ENCODE results near the gene PINK1.
A peak's percentile ranks its signal among the peaks of the same experiment; 100 is the strongest.

PINK1 gene

GRCh38 chr1:20633190-20634064 is at the start of gene PINK1:
Gene PINK1, plus strand, starts transcription at chr1:20633458. Its CDS starts 91 bp downstream, at chr1:20633549.
- DNase-seq (ENCODE audit: low spot score in 2 of 2): peak; percentile 98 to 100
- H3K27me3 Mint-ChIP-seq: no peaks in the 10 kb centered on the region
- ATAC-seq (ENCODE audit: low read depth): peak; percentile 88
- H3K9me3 Mint-ChIP-seq: peaks cover 1% of the 10 kb centered on the region
- peak within 1 kb of the TSS; percentile 89 for H3K4me3 Mint-ChIP-seq
- H3K27ac Mint-ChIP-seq: peak within 1 kb of the TSS; percentile 88
- peaks cover 4% of the 10 kb centered on the region for H3K36me3 Mint-ChIP-seq
- H3K4me1 Mint-ChIP-seq: peaks cover 7% of the 10 kb centered on the region

- no peak for ATAC-seq (ENCODE audit: low read depth)
- no peaks in the 10 kb centered on the region for H3K36me3 Mint-ChIP-seq
- no peaks in the 10 kb centered on the region for H3K9me3 Mint-ChIP-seq
- H3K4me1 Mint-ChIP-seq: peaks cover 6% of the 10 kb centered on the region
- no peak for DNase-seq (ENCODE audit: low spot score in 2 of 2)
- no peak overlapping the region for H3K4me3 Mint-ChIP-seq
- H3K27me3 Mint-ChIP-seq: peaks cover 31% of the 10 kb centered on the region
- no peak overlapping the region for H3K27ac Mint-ChIP-seq
Observed at GRCh38 chr1:20584890-20585289, 48.4 kb upstream of the PINK1 start.

GRCh38 chr1:20586953-20587660 is 46.2 kb upstream of the PINK1 start:
- peaks cover 41% of the 10 kb centered on the region for H3K27me3 Mint-ChIP-seq
- H3K27ac Mint-ChIP-seq: no peak overlapping the region
- DNase-seq (ENCODE audit: low spot score in 2 of 2) (no peak), ATAC-seq (ENCODE audit: low read depth) (no peak)
- H3K4me3 Mint-ChIP-seq: no peak overlapping the region
- H3K9me3 Mint-ChIP-seq: no peaks in the 10 kb centered on the region
- H3K4me1 Mint-ChIP-seq: peaks cover 6% of the 10 kb centered on the region
- no peaks in the 10 kb centered on the region for H3K36me3 Mint-ChIP-seq

- ATAC-seq (ENCODE audit: low read depth) (no peak), DNase-seq (ENCODE audit: low spot score in 2 of 2) (no peak)
- no peaks in the 10 kb centered on the region for H3K36me3 Mint-ChIP-seq
- no peak overlapping the region for H3K27ac Mint-ChIP-seq
- H3K9me3 Mint-ChIP-seq: no peaks in the 10 kb centered on the region
- peaks cover 6% of the 10 kb centered on the region for H3K4me1 Mint-ChIP-seq
- no peak overlapping the region for H3K4me3 Mint-ChIP-seq
- H3K27me3 Mint-ChIP-seq: peaks cover 45% of the 10 kb centered on the region
Observed at GRCh38 chr1:20587661-20588053, 45.6 kb upstream of the PINK1 start.

GRCh38 chr1:20588634-20589225 is 44.5 kb upstream of the PINK1 start, which contains the start of gene CDA:
Gene CDA, plus strand, starts transcription at chr1:20589097. Its CDS starts 33 bp downstream, at chr1:20589130.
- DNase-seq (ENCODE audit: low spot score in 2 of 2): no peak
- H3K36me3 Mint-ChIP-seq: no peaks in the 10 kb centered on the region
- no peak within 1 kb of the TSS for H3K27ac Mint-ChIP-seq
- H3K9me3 Mint-ChIP-seq: no peaks in the 10 kb centered on the region
- peaks cover 45% of the 10 kb centered on the region for H3K27me3 Mint-ChIP-seq
- ATAC-seq (ENCODE audit: low read depth): no peak
- H3K4me3 Mint-ChIP-seq: no peak within 1 kb of the TSS
- peaks cover 6% of the 10 kb centered on the region for H3K4me1 Mint-ChIP-seq

GRCh38 chr1:20589331-20590278 is 43.7 kb upstream of the PINK1 start:
- no peak for DNase-seq (ENCODE audit: low spot score in 2 of 2)
- Mint-ChIP-seq H3K27ac (no peak overlapping the region), H3K36me3 (peaks cover 2% of the 10 kb centered on the region), H3K4me1 (peaks cover 6% of the 10 kb centered on the region), H3K27me3 (peaks cover 45% of the 10 kb centered on the region), H3K9me3 (no peaks in the 10 kb centered on the region), H3K4me3 (no peak overlapping the region)
- no peak for ATAC-seq (ENCODE audit: low read depth)

GRCh38 chr1:20590306-20590777 is 42.9 kb upstream of the PINK1 start:
- H3K9me3 Mint-ChIP-seq: no peaks in the 10 kb centered on the region
- H3K4me3 Mint-ChIP-seq: no peak overlapping the region
- peaks cover 2% of the 10 kb centered on the region for H3K36me3 Mint-ChIP-seq
- H3K27ac Mint-ChIP-seq: no peak overlapping the region
- peaks cover 6% of the 10 kb centered on the region for H3K4me1 Mint-ChIP-seq
- ATAC-seq (ENCODE audit: low read depth) (no peak), DNase-seq (ENCODE audit: low spot score in 2 of 2) (no peak)
- peaks cover 43% of the 10 kb centered on the region for H3K27me3 Mint-ChIP-seq

- DNase-seq (ENCODE audit: low spot score in 2 of 2) (no peak), ATAC-seq (ENCODE audit: low read depth) (no peak)
- Mint-ChIP-seq H3K4me1 (peaks cover 6% of the 10 kb centered on the region), H3K27ac (no peak overlapping the region), H3K4me3 (no peak overlapping the region), H3K27me3 (peaks cover 31% of the 10 kb centered on the region), H3K9me3 (peaks cover under 1% of the 10 kb centered on the region), H3K36me3 (peaks cover 2% of the 10 kb centered on the region)
Observed at GRCh38 chr1:20593756-20594155, 39.5 kb upstream of the PINK1 start.

GRCh38 chr1:20594746-20595145 is 38.5 kb upstream of the PINK1 start:
- no peaks in the 10 kb centered on the region for H3K4me1 Mint-ChIP-seq
- H3K9me3 Mint-ChIP-seq: peaks cover 2% of the 10 kb centered on the region
- no peak overlapping the region for H3K27ac Mint-ChIP-seq
- H3K36me3 Mint-ChIP-seq: peaks cover 2% of the 10 kb centered on the region
- H3K27me3 Mint-ChIP-seq: peaks cover 27% of the 10 kb centered on the region
- DNase-seq (ENCODE audit: low spot score in 2 of 2) (no peak), ATAC-seq (ENCODE audit: low read depth) (no peak)
- no peak overlapping the region for H3K4me3 Mint-ChIP-seq

GRCh38 chr1:20596106-20596505 is 37.2 kb upstream of the PINK1 start:
- ATAC-seq (ENCODE audit: low read depth): no peak
- Mint-ChIP-seq H3K27ac (no peak overlapping the region), H3K9me3 (peaks cover 2% of the 10 kb centered on the region), H3K36me3 (peaks cover 2% of the 10 kb centered on the region), H3K27me3 (peaks cover 24% of the 10 kb centered on the region), H3K4me1 (no peaks in the 10 kb centered on the region), H3K4me3 (no peak overlapping the region)
- DNase-seq (ENCODE audit: low spot score in 2 of 2): no peak

GRCh38 chr1:20597650-20598049 is 35.6 kb upstream of the PINK1 start:
- DNase-seq (ENCODE audit: low spot score in 2 of 2) (no peak), ATAC-seq (ENCODE audit: low read depth) (no peak)
- Mint-ChIP-seq H3K4me1 (no peaks in the 10 kb centered on the region), H3K27me3 (peaks cover 17% of the 10 kb centered on the region), H3K36me3 (peaks cover 2% of the 10 kb centered on the region), H3K9me3 (peaks cover 2% of the 10 kb centered on the region), H3K4me3 (no peak overlapping the region), H3K27ac (no peak overlapping the region)

- H3K27ac Mint-ChIP-seq: no peak overlapping the region
- ATAC-seq (ENCODE audit: low read depth): no peak
- H3K4me3 Mint-ChIP-seq: no peak overlapping the region
- peaks cover 16% of the 10 kb centered on the region for H3K27me3 Mint-ChIP-seq
- no peaks in the 10 kb centered on the region for H3K36me3 Mint-ChIP-seq
- no peak for DNase-seq (ENCODE audit: low spot score in 2 of 2)
- H3K4me1 Mint-ChIP-seq: no peaks in the 10 kb centered on the region
- peaks cover 2% of the 10 kb centered on the region for H3K9me3 Mint-ChIP-seq
Observed at GRCh38 chr1:20600156-20600555, 33.1 kb upstream of the PINK1 start.

- no peak for DNase-seq (ENCODE audit: low spot score in 2 of 2)
- Mint-ChIP-seq H3K4me1 (no peaks in the 10 kb centered on the region), H3K4me3 (no peak overlapping the region)
Observed at GRCh38 chr1:20601129-20601825, 32.0 kb upstream of the PINK1 start.

More at GRCh38 chr1:20601129-20601825, 32.0 kb upstream of the PINK1 start:
- H3K9me3 Mint-ChIP-seq: peaks cover 2% of the 10 kb centered on the region
- no peak overlapping the region for H3K27ac Mint-ChIP-seq
- no peak for ATAC-seq (ENCODE audit: low read depth)
- H3K27me3 Mint-ChIP-seq: peaks cover 16% of the 10 kb centered on the region
- H3K36me3 Mint-ChIP-seq: no peaks in the 10 kb centered on the region

Measured in memory B cell (primary cell).